A549 (cell line): ENCODE data around the gene PAPPA. TPM values are rescaled to one million over a fixed set of nuclear protein-coding genes. Genes with fewer than 3 reads are reported as not detected.

Experiments
- ATAC-seq, 2 experiments: fragments of 200-7000 bp in 1 of 2; fragments of >200 bp in 1 of 2; cut with Nextera tagmentation in 1 of 2; cut with Tn5 transposase in 1 of 2; 3 replicates each; pipeline versions ENCODE4 v1.8.0 to v1.9.1; 2018 to 2020; ENCODE audit warnings: mild to moderate bottlenecking in 1 of 2, moderate library complexity in 1 of 2
- CTCF ChIA-PET: fragments of 300-600 bp; sonication (Branson Sonifier 250); formaldehyde crosslinking; extraction: SDS; loops from one replicate; lab custom pipeline; 2021; ENCODE audit warnings: antibody characterized with exemption, inconsistent platforms; lab: Yijun Ruan, JAX
- POLR2A ChIA-PET: fragments of 350-600 bp; formaldehyde crosslinking; extraction: SDS; loops from one replicate; lab custom pipeline; 2021; ENCODE audit warnings: antibody characterized with exemption, inconsistent platforms; lab: Yijun Ruan, JAX
- DNase-seq, 2 experiments: peaks; one replicate each; pipeline versions ENCODE4 v3.0.0 to v3.0.0-alpha.2; 2011 to 2016; ENCODE audit warnings: low read depth in 1 of 2, low spot score in 1 of 2
- FAIRE-seq: peaks from 2 replicates; lab custom pipeline; 2011; peaks lifted over from hg19 to GRCh38; lab: Jason Lieb, UNC
- H3K27ac ChIP-seq, 2 experiments: fragments of >200 bp; sonication (Bioruptor Twin); formaldehyde crosslinking; 3 replicates each; pipeline ENCODE4 v1.5.1; 2016 to 2017
- H3K4me1 ChIP-seq: fragments of >200 bp; sonication (Bioruptor Twin); formaldehyde crosslinking; 3 replicates; pipeline ENCODE4 v1.6.1; 2016
- H3K4me2 ChIP-seq: fragments of >200 bp; sonication (Bioruptor Twin); formaldehyde crosslinking; 3 replicates; pipeline ENCODE4 v1.6.1; 2016
- H3K4me3 ChIP-seq: fragments of >200 bp; sonication (Bioruptor Twin); formaldehyde crosslinking; 3 replicates; pipeline ENCODE4 v1.5.1; 2016
- H3K9me3 ChIP-seq: fragments of >200 bp; sonication (Bioruptor Twin); formaldehyde crosslinking; 3 replicates; pipeline ENCODE4 v1.6.1; 2016
- ATOH8 ChIP-seq: fragments of 250-450 bp; sonication (Bioruptor Pico); IDR thresholded peaks from 2 replicates; pipeline ENCODE4 v1.5.0; 2020; ENCODE audit warnings: low read depth, mild to moderate bottlenecking, moderate library complexity
- CBX8 ChIP-seq: fragments of 200-600 bp; sonication (generic); IDR thresholded peaks from 2 replicates; pipeline ENCODE4 v1.6.1; 2016
- CEBPB ChIP-seq, 2 experiments: fragments of >200 bp in 1 of 2; sonication (Bioruptor Twin) in 1 of 2; formaldehyde crosslinking in 1 of 2; IDR thresholded peaks; 2 replicates each; pipeline ENCODE4 v1.6.1; 2012 to 2016
- EHMT2 ChIP-seq: fragments of 200-600 bp; sonication (generic); IDR thresholded peaks from 2 replicates; pipeline ENCODE4 v1.6.1; 2016; ENCODE audit warnings: antibody characterized with exemption, low read depth, mild to moderate bottlenecking, moderate library complexity
- FOSB ChIP-seq: fragments of 250-450 bp; sonication (Bioruptor Pico); IDR thresholded peaks from 2 replicates; pipeline ENCODE4 v1.5.0; 2020; ENCODE audit warnings: mild to moderate bottlenecking, moderate library complexity
- FOXS1 ChIP-seq: fragments of 250-450 bp; sonication (Bioruptor Pico); IDR thresholded peaks from 2 replicates; pipeline ENCODE4 v1.5.0; 2020; ENCODE audit warnings: mild to moderate bottlenecking, moderate library complexity
- HMGXB4 ChIP-seq: fragments of 250-450 bp; sonication (Bioruptor Pico); IDR thresholded peaks from 2 replicates; pipeline ENCODE4 v1.5.0; 2021; ENCODE audit warnings: mild to moderate bottlenecking, moderate library complexity, borderline replicate concordance
- JUN ChIP-seq, 2 experiments: fragments of >200 bp; sonication (Bioruptor Twin); formaldehyde crosslinking; IDR thresholded peaks; 2 replicates in 1 of 2; 3 replicates in 1 of 2; pipeline ENCODE4 v1.6.1; 2016 to 2017
- JUNB ChIP-seq: fragments of >200 bp; sonication (Bioruptor Twin); formaldehyde crosslinking; IDR thresholded peaks from 2 replicates; pipeline ENCODE4 v1.6.1; 2016
- MAFK ChIP-seq: fragments of 450-650 bp; IDR thresholded peaks from 2 replicates; pipeline ENCODE4 v1.6.1; 2014; ENCODE audit not compliant: partially characterized antibody
- MAX ChIP-seq: IDR thresholded peaks from 2 replicates; pipeline ENCODE4 v1.6.1; 2012
- MYC ChIP-seq: IDR thresholded peaks from 2 replicates; pipeline ENCODE4 v1.6.1; 2012; ENCODE audit warnings: mild to moderate bottlenecking, inconsistent platforms, low read length, improper control_type of control experiment, borderline replicate concordance
- NPAS2 ChIP-seq: fragments of 250-450 bp; sonication (Bioruptor Pico); IDR thresholded peaks from 2 replicates; pipeline ENCODE4 v1.8.0; 2022; ENCODE audit warnings: mild to moderate bottlenecking, moderate library complexity, borderline replicate concordance
- PBX3 ChIP-seq: IDR thresholded peaks from 2 replicates; pipeline ENCODE4 v1.6.1; 2012
- POLR2AphosphoS2 ChIP-seq: conservative IDR thresholded peaks from 2 replicates; pipeline ENCODE4 v1.6.1; 2012; ENCODE audit warnings: low read length, improper control_type of control experiment, inconsistent platforms
- RCOR1 ChIP-seq: fragments of 150-350 bp; IDR thresholded peaks from 2 replicates; pipeline ENCODE4 v1.6.1; 2014; ENCODE audit warnings: antibody characterized with exemption, low read length, low read depth
- RNF2 ChIP-seq: fragments of 200-600 bp; sonication (generic); IDR thresholded peaks from 2 replicates; pipeline ENCODE4 v1.6.1; 2016; ENCODE audit warnings: low read depth, mild to moderate bottlenecking, antibody characterized with exemption, moderate library complexity, borderline replicate concordance
- TFCP2L1 ChIP-seq: fragments of 250-450 bp; sonication (Bioruptor Pico); IDR thresholded peaks from 2 replicates; pipeline ENCODE4 v1.5.0; 2021; ENCODE audit warnings: mild to moderate bottlenecking
- TP53 ChIP-seq: fragments of 250-450 bp; sonication (Bioruptor Pico); IDR thresholded peaks from 2 replicates; pipeline ENCODE4 v1.5.0; 2021; ENCODE audit warnings: mild to moderate bottlenecking, moderate library complexity
- WGBS: methylation state at CpG from one replicate; pipeline ENCODE4 v1.1.6; 2017; ENCODE audit errors: missing lambda C conversion rate; 5-methylcytosine and 5-hydroxymethylcytosine counted together
- polyA plus RNA-seq, 4 experiments: library from polyadenylated mRNA; depleted of rRNA in 3 of 4; stranded (reverse); fragments of >200 nt; fragmentation: RNase III in 1 of 4; extraction: RNeasy Plus Mini Kit Qiagen cat#74134 plus additional on column Dnase treatment in 1 of 4; gene quantifications; 2 replicates in 3 of 4; 3 replicates in 1 of 4; pipeline ENCODE4 v1.2.3, GENCODE V29; 2011 to 2017

PAPPA gene
- polyA plus RNA-seq, 2 of the 4 experiments (the other 2 are of a cell fraction): 40.0 to 127 TPM

- ChIA-PET CTCF (no interaction called here), POLR2A (no interaction called here)
- TF ChIP-seq POLR2AphosphoS2: no peak
- no peak for TF ChIP-seq RCOR1
- no peak for TF ChIP-seq ATOH8 (CRISPR knock-in tag)
- TF ChIP-seq FOXS1 (CRISPR knock-in tag): no peak
- TF ChIP-seq TFCP2L1 (CRISPR knock-in tag): no peak
- no peak for TF ChIP-seq NPAS2 (CRISPR knock-in tag)
- no peak for TF ChIP-seq JUNB
- TF ChIP-seq HMGXB4 (CRISPR knock-in tag): no peak
- TF ChIP-seq MAX: no peak
- TF ChIP-seq PBX3: no peak
- no peak for TF ChIP-seq MAFK
- TF ChIP-seq EHMT2: no peak
- no peak for TF ChIP-seq MYC
- peaks cover 34% of the 10 kb centered on the region for H3K4me1 ChIP-seq
- ATAC-seq (no peak), DNase-seq (no peak), FAIRE-seq (no peak)
- no peak overlapping the region for H3K4me3 ChIP-seq
- peak overlapping the region in 1 of 2 experiments; percentile 39; a peak in 1 of 6 replicates for H3K27ac ChIP-seq
- 86% methylated on average over 1 of the region's 1 CpG for whole genome bisulfite sequencing
- no peaks in the 10 kb centered on the region for H3K9me3 ChIP-seq
- H3K4me2 ChIP-seq: no peak overlapping the region
These were observed 212.7 kb downstream of the PAPPA start for GRCh38 chr9:116366241-116366640.

- no peak for TF ChIP-seq FOSB (CRISPR knock-in tag)
- no peak for TF ChIP-seq PBX3
- TF ChIP-seq MYC: no peak
- TF ChIP-seq RNF2: no peak
- no peak for TF ChIP-seq EHMT2
- no peak for TF ChIP-seq JUN (IDR thresholded peaks at IDR 0.05)
- no peak for TF ChIP-seq TP53 (CRISPR knock-in tag)
- no peak for TF ChIP-seq CEBPB (IDR thresholded peaks at IDR 0.05)
- TF ChIP-seq CBX8: no peak
- WGBS: 92% methylated on average over 9 of the region's 9 CpGs
- H3K9me3 ChIP-seq: no peaks in the 10 kb centered on the region
- POLR2A ChIA-PET: no interaction called here
- H3K4me1 ChIP-seq: peaks cover 33% of the 10 kb centered on the region
- CTCF ChIA-PET: interaction anchor here (1.1 kb wide), 1 partner anchor 179 kb away, joined by 3 read pairs; no protein-coding TSS in a partner anchor
- DNase-seq: no peak
- no peak for FAIRE-seq
- no peak overlapping the region for H3K4me2 ChIP-seq
- ATAC-seq: peak in 1 of 2 experiments; percentile 28; a peak in 2 of 6 replicates
- no peak overlapping the region for H3K4me3 ChIP-seq
- H3K27ac ChIP-seq: peak overlapping the region in 1 of 2 experiments; percentile 62; a peak in 3 of 6 replicates
These were observed 215.1 kb downstream of the PAPPA start for GRCh38 chr9:116368680-116369079.
